Immature natural killer cell (primary cell): ENCODE data around the gene CHST3. TPM values are rescaled to one million over a fixed set of nuclear protein-coding genes. Genes with fewer than 3 reads are reported as not detected.

ENCODE experiments used
- DNase-seq, 3 donors: peaks; one replicate each; pipeline ENCODE4 v3.0.0; 2022; ENCODE audit warnings: mixed read lengths in 1 of 3
- H3K27ac Mint-ChIP-seq, 6 donors: one replicate each; pipeline ENCODE4 v1.8.0; 2020; ENCODE audit warnings: mixed read lengths in 6 of 6, mild to moderate bottlenecking in 5 of 6, inconsistent platforms in 4 of 6, moderate library complexity in 3 of 6
- H3K27me3 Mint-ChIP-seq, 3 donors: one replicate each; pipeline ENCODE4 v1.8.0; 2020 to 2021; ENCODE audit warnings: low read depth in 3 of 3, mild to moderate bottlenecking in 3 of 3, mixed read lengths in 3 of 3, moderate library complexity in 3 of 3, inconsistent platforms in 1 of 3
- H3K36me3 Mint-ChIP-seq, 3 donors: one replicate each; pipeline ENCODE4 v1.8.0; 2020; ENCODE audit warnings: mixed read lengths in 3 of 3, inconsistent platforms in 2 of 3, mild to moderate bottlenecking in 2 of 3
- H3K4me1 Mint-ChIP-seq, 2 donors: one replicate each; pipeline ENCODE4 v1.8.0; 2020; ENCODE audit warnings: inconsistent platforms in 2 of 2, mild to moderate bottlenecking in 2 of 2, mixed read lengths in 2 of 2, moderate library complexity in 1 of 2
- H3K4me3 Mint-ChIP-seq, 5 donors: one replicate each; pipeline ENCODE4 v1.8.0; 2020; ENCODE audit warnings: mild to moderate bottlenecking in 5 of 5, mixed read lengths in 5 of 5, inconsistent platforms in 3 of 5, moderate library complexity in 3 of 5
- H3K9me3 Mint-ChIP-seq, 6 donors: one replicate each; pipeline ENCODE4 v1.8.0; 2020; ENCODE audit warnings: mild to moderate bottlenecking in 6 of 6, mixed read lengths in 6 of 6, inconsistent platforms in 4 of 6, moderate library complexity in 3 of 6
- polyA plus RNA-seq, 3 donors: library from polyadenylated mRNA; unstranded; fragments of 300-500 nt; fragmentation: Illumina TruSeq; gene quantifications; one replicate each; pipeline ENCODE4 v1.2.3, GENCODE V29; 2021

CHST3 gene
- polyA plus RNA-seq, 3 donors from 2014 or later = not detected

GRCh38 chr10:72056113-72056512, 91.9 kb downstream of the CHST3 start:
- no peaks in the 10 kb centered on the region for H3K36me3 Mint-ChIP-seq
- no peak for DNase-seq
- no peaks in the 10 kb centered on the region for H3K9me3 Mint-ChIP-seq
- H3K4me1 Mint-ChIP-seq = no peaks in the 10 kb centered on the region
- no peak overlapping the region for H3K27ac Mint-ChIP-seq
- no peak overlapping the region for H3K4me3 Mint-ChIP-seq
- peaks cover 18 to 35% (median 25%) of the 10 kb centered on the region in 3 donors for H3K27me3 Mint-ChIP-seq

- DNase-seq = no peak
- Mint-ChIP-seq H3K27ac (no peak overlapping the region), H3K4me1 (no peaks in the 10 kb centered on the region), H3K27me3 (peaks cover 25 to 43% (median 30%) of the 10 kb centered on the region in 3 donors), H3K4me3 (no peak overlapping the region), H3K9me3 (no peaks in the 10 kb centered on the region), H3K36me3 (no peaks in the 10 kb centered on the region)
Measured at GRCh38 chr10:72056932-72057751, 92.9 kb downstream of the CHST3 start.

- Mint-ChIP-seq H3K27me3 (peaks cover 27 to 47% (median 35%) of the 10 kb centered on the region in 3 donors), H3K4me3 (no peak overlapping the region), H3K27ac (peak overlapping the region in 3 of 6 donors; percentile 23 to 35 (median 32)), H3K4me1 (no peaks in the 10 kb centered on the region), H3K9me3 (no peaks in the 10 kb centered on the region), H3K36me3 (no peaks in the 10 kb centered on the region)
- no peak for DNase-seq
Measured at GRCh38 chr10:72058347-72058898, 94.2 kb downstream of the CHST3 start.

GRCh38 chr10:72058989-72059842, 95.0 kb downstream of the CHST3 start:
- Mint-ChIP-seq H3K27ac (peak overlapping the region in 4 of 6 donors; percentile 23 to 72 (median 30)), H3K4me1 (no peaks in the 10 kb centered on the region), H3K36me3 (peaks cover 0 to under 1% (median under 1%) of the 10 kb centered on the region in 3 donors), H3K4me3 (no peak overlapping the region), H3K9me3 (no peaks in the 10 kb centered on the region), H3K27me3 (peaks cover 29 to 49% (median 39%) of the 10 kb centered on the region in 3 donors)
- DNase-seq = no peak

- Mint-ChIP-seq H3K36me3 (peaks cover 0 to 4% (median 3%) of the 10 kb centered on the region in 3 donors), H3K27ac (peak overlapping the region in 4 of 6 donors; percentile 26 to 87 (median 60)), H3K4me1 (no peaks in the 10 kb centered on the region), H3K27me3 (peaks cover 29 to 52% (median 42%) of the 10 kb centered on the region in 3 donors), H3K4me3 (peak overlapping the region in 1 of 5 donors; percentile 10), H3K9me3 (no peaks in the 10 kb centered on the region)
- DNase-seq = no peak
Measured at GRCh38 chr10:72059843-72060822, 95.9 kb downstream of the CHST3 start.

- H3K4me1 Mint-ChIP-seq = no peaks in the 10 kb centered on the region
- H3K27ac Mint-ChIP-seq = peak overlapping the region in 2 of 6 donors; percentile 40 to 44
- no peak for DNase-seq
- no peak overlapping the region for H3K4me3 Mint-ChIP-seq
- no peaks in the 10 kb centered on the region for H3K9me3 Mint-ChIP-seq
- peaks cover 29 to 52% (median 42%) of the 10 kb centered on the region in 3 donors for H3K27me3 Mint-ChIP-seq
- H3K36me3 Mint-ChIP-seq = peaks cover 3 to 6% (median 5%) of the 10 kb centered on the region in 3 donors
Measured at GRCh38 chr10:72061491-72061890, 97.3 kb downstream of the CHST3 start.

GRCh38 chr10:72061930-72062329, 97.7 kb downstream of the CHST3 start:
- peaks cover 29 to 57% (median 42%) of the 10 kb centered on the region in 3 donors for H3K27me3 Mint-ChIP-seq

GRCh38 chr10:72062382-72062781, 98.2 kb downstream of the CHST3 start:
- Mint-ChIP-seq H3K36me3 (peaks cover 3 to 7% (median 6%) of the 10 kb centered on the region in 3 donors), H3K9me3 (no peaks in the 10 kb centered on the region), H3K4me3 (no peak overlapping the region), H3K27me3 (peaks cover 27 to 60% (median 44%) of the 10 kb centered on the region in 3 donors), H3K4me1 (no peaks in the 10 kb centered on the region), H3K27ac (peak overlapping the region in 1 of 6 donors; percentile 72)
- DNase-seq = no peak

More at GRCh38 chr10:72061930-72062329, 97.7 kb downstream of the CHST3 start:
- no peak for DNase-seq
- no peaks in the 10 kb centered on the region for H3K9me3 Mint-ChIP-seq
- no peak overlapping the region for H3K4me3 Mint-ChIP-seq
- peak overlapping the region in 2 of 6 donors; percentile 34 to 50 for H3K27ac Mint-ChIP-seq
- H3K4me1 Mint-ChIP-seq = no peaks in the 10 kb centered on the region
- H3K36me3 Mint-ChIP-seq = peaks cover 3 to 7% (median 6%) of the 10 kb centered on the region in 3 donors

Other genes starting within 250 kb of the CHST3 start
- under 1 TPM in 2 of 3 donors, not detected in 1; 0.09 to 0.11 TPM for gene C10orf105, start 244.6 kb upstream of the CHST3 start, polyA plus RNA-seq
- 100 to 1,000 TPM; 183 to 376 (median 274) TPM for gene VSIR, start 190.9 kb upstream of the CHST3 start, polyA plus RNA-seq
- gene PSAP, start 113.1 kb upstream of the CHST3 start, polyA plus RNA-seq = 1,000 to 10,000 TPM in 1 of 3 donors, 100 to 1,000 TPM in 2; 690 to 1,091 (median 798) TPM
- 10 to 100 TPM; 58.8 to 86.0 (median 69.0) TPM for gene SPOCK2, start 124.2 kb downstream of the CHST3 start, polyA plus RNA-seq